Uterus (tissue), 2 donors: ENCODE data around the gene IFIT2.

Experiments used
- POLR2A ChIP-seq, 2 donors: fragments of 450-650 bp; IDR thresholded peaks; one replicate each; pipeline ENCODE4 v1.6.1; 2016; ENCODE audit warnings: antibody characterized with exemption in 2 of 2, mild to moderate bottlenecking in 1 of 2, moderate library complexity in 1 of 2
- TF ChIP-seq, protein P1 (sequence below), 4 experiments: fragments of 200-600 bp in 2 of 4; fragments of 450-650 bp in 2 of 4; sonication (generic) in 2 of 4; IDR thresholded peaks; one replicate each; pipeline ENCODE4 v1.5.1; 2016 to 2019; ENCODE audit warnings: antibody characterized with exemption in 4 of 4, mild to moderate bottlenecking in 2 of 4, moderate library complexity in 1 of 4

DNA sequence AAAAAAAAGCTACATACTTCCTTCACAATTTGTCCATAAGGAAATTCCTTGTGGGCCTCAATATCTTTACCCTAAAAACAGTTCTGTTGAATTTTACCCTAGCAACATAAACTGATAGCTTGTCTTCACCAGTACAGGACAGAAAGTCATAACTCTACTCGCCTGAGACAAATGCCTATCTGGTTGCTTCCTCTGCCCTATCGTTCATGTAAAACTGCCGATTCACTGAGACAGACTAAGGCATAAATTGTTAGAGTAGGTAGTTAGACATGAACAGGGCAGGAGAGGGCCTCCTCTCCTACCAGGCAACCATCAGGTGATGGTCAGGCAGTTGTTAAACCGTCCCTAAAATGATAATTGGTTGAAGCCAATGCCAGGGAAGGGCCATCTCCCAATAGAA is 51.0 kb downstream of the IFIT2 start:
- TF ChIP-seq, protein P1, sequence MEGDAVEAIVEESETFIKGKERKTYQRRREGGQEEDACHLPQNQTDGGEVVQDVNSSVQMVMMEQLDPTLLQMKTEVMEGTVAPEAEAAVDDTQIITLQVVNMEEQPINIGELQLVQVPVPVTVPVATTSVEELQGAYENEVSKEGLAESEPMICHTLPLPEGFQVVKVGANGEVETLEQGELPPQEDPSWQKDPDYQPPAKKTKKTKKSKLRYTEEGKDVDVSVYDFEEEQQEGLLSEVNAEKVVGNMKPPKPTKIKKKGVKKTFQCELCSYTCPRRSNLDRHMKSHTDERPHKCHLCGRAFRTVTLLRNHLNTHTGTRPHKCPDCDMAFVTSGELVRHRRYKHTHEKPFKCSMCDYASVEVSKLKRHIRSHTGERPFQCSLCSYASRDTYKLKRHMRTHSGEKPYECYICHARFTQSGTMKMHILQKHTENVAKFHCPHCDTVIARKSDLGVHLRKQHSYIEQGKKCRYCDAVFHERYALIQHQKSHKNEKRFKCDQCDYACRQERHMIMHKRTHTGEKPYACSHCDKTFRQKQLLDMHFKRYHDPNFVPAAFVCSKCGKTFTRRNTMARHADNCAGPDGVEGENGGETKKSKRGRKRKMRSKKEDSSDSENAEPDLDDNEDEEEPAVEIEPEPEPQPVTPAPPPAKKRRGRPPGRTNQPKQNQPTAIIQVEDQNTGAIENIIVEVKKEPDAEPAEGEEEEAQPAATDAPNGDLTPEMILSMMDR (IDR thresholded peaks at IDR 0.05), result no peak
- TF ChIP-seq POLR2A (IDR thresholded peaks at IDR 0.05), result no peak
